CD4-positive, alpha-beta T cell (primary cell): ENCODE data around the gene CAMTA1. TPM values are rescaled to one million over a fixed set of nuclear protein-coding genes. Genes with fewer than 3 reads are reported as not detected.

ENCODE experiments used
- ATAC-seq: fragments of 200-7000 bp; cut with Tn5 transposase; one replicate; pipeline ENCODE4 v1.10.0; 2022; ENCODE audit warnings: mild to moderate bottlenecking; ENCODE audit not compliant: poor library complexity
- CTCF ChIA-PET: fragments of 350-600 bp; sonication (Branson Sonifier 250); formaldehyde crosslinking; loops from one replicate; lab custom pipeline; 2021; ENCODE audit warnings: antibody characterized with exemption, inconsistent platforms; lab: Charles Lee
- POLR2A ChIA-PET: fragments of 350-600 bp; sonication (Branson Sonifier 250); formaldehyde crosslinking; loops from one replicate; lab custom pipeline; 2021; ENCODE audit warnings: antibody characterized with exemption, inconsistent platforms; lab: Charles Lee
- DNase-seq, 14 experiments: peaks; one replicate each; pipeline ENCODE4 v3.0.0-alpha.2; 2013 to 2020; ENCODE audit warnings: mixed read lengths in 2 of 14
- H3K27ac ChIP-seq, 2 donors: one replicate each; pipeline versions ENCODE4 v1.5.1 to v1.7.0; 2013; ENCODE audit warnings: low read length in 2 of 2, low read depth in 1 of 2, mild to moderate bottlenecking in 1 of 2
- H3K27me3 ChIP-seq, 2 experiments: 1 replicate in 1 of 2; 2 replicates in 1 of 2; pipeline versions ENCODE4 v1.6.1 to v1.7.0; 2013; ENCODE audit warnings: low read length in 2 of 2, control low read depth in 1 of 2, mild to moderate bottlenecking in 1 of 2, moderate library complexity in 1 of 2; ENCODE audit not compliant: insufficient read depth in 2 of 2, control insufficient read depth in 1 of 2
- H3K36me3 ChIP-seq: one replicate; pipeline ENCODE4 v1.6.1; 2013; ENCODE audit warnings: low read length, control low read depth; ENCODE audit not compliant: insufficient read depth
- H3K4me1 ChIP-seq: one replicate; pipeline ENCODE4 v1.6.1; 2013; ENCODE audit warnings: low read length, control low read depth; ENCODE audit not compliant: insufficient read depth
- H3K4me3 ChIP-seq: one replicate; pipeline ENCODE4 v1.5.1; 2013; ENCODE audit warnings: mild to moderate bottlenecking, low read length, moderate library complexity
- H3K9me3 ChIP-seq, 2 experiments: 1 replicate in 1 of 2; 2 replicates in 1 of 2; pipeline versions ENCODE4 v1.6.1 to v1.7.0; 2013; ENCODE audit warnings: low read length in 2 of 2, mild to moderate bottlenecking in 2 of 2, control low read depth in 1 of 2, moderate library complexity in 1 of 2; ENCODE audit not compliant: control insufficient read depth in 1 of 2, insufficient read depth in 1 of 2
- H3K27ac Mint-ChIP-seq: one replicate; pipeline ENCODE4 v1.8.0; 2020; ENCODE audit warnings: mixed read lengths
- H3K27me3 Mint-ChIP-seq: one replicate; pipeline ENCODE4 v1.8.0; 2021; ENCODE audit warnings: mixed read lengths
- H3K36me3 Mint-ChIP-seq: one replicate; pipeline ENCODE4 v1.8.0; 2021; ENCODE audit warnings: low read depth, mixed read lengths
- H3K4me1 Mint-ChIP-seq: one replicate; pipeline ENCODE4 v1.8.0; 2021; ENCODE audit warnings: low read depth, mixed read lengths
- H3K4me3 Mint-ChIP-seq: one replicate; pipeline ENCODE4 v1.8.0; 2020; ENCODE audit warnings: mild to moderate bottlenecking, mixed read lengths
- H3K9me3 Mint-ChIP-seq: one replicate; pipeline ENCODE4 v1.8.0; 2020; ENCODE audit warnings: mixed read lengths
- CTCF ChIP-seq: fragments of 200-600 bp; IDR thresholded peaks from one replicate; pipeline ENCODE4 v1.8.0; 2022; ENCODE audit warnings: antibody characterized with exemption, mild to moderate bottlenecking
- intact Hi-C, 2 experiments: fragments of 100-400 bp; cut with DNase I in 1 of 2; cut with micrococcal nuclease in 1 of 2; formaldehyde crosslinking; loops; one replicate each; pipeline versions ENCODE4 v1.15.1 to v1.9.0; 2023 to 2025; cut with DNase I, micrococcal nuclease
- total RNA-seq, 174 experiments: library from RNA in 2 of 174; stranded (reverse) in 2 of 174; gene quantifications; one replicate each; pipeline ENCODE4 v1.2.3 and lab custom pipeline; 2021 to 2026

Gene CAMTA1
- total RNA-seq, 2 experiments from 2014 or later, result 38.6 to 39.3 TPM

- ChIA-PET CTCF (interaction anchor here (1.2 to 1.3 kb wide), 2 partner anchors 16 to 167 kb away, joined by 3 read pairs; partner anchors contain the start of gene DNAJC11), POLR2A (no interaction called here)
- H3K36me3 ChIP-seq, result peaks cover 3% of the 10 kb centered on the region
- ATAC-seq (no peak), DNase-seq (no peak)
- H3K27me3 ChIP-seq, result no peaks in the 10 kb centered on the region
- no peak overlapping the region for H3K4me3 ChIP-seq
- no peaks in the 10 kb centered on the region for H3K9me3 ChIP-seq
- Mint-ChIP-seq H3K27me3 (no peaks in the 10 kb centered on the region), H3K36me3 (peaks cover 22% of the 10 kb centered on the region), H3K9me3 (no peaks in the 10 kb centered on the region), H3K4me1 (peaks cover 59% of the 10 kb centered on the region), H3K4me3 (no peak overlapping the region), H3K27ac (no peak overlapping the region)
- intact Hi-C loops, result no loop called here
- no peaks in the 10 kb centered on the region for H3K4me1 ChIP-seq
- H3K27ac ChIP-seq, result no peak overlapping the region
- no peak for TF ChIP-seq CTCF
Measured at GRCh38 chr1:6867729-6868659, 82.7 kb downstream of the CAMTA1 start.

GRCh38 chr1:6868660-6869380, 83.6 kb downstream of the CAMTA1 start:
- Histone ChIP-seq H3K4me1 (no peaks in the 10 kb centered on the region), H3K36me3 (peaks cover 4% of the 10 kb centered on the region), H3K4me3 (no peak overlapping the region), H3K9me3 (no peaks in the 10 kb centered on the region), H3K27me3 (no peaks in the 10 kb centered on the region), H3K27ac (no peak overlapping the region)
- Mint-ChIP-seq H3K9me3 (no peaks in the 10 kb centered on the region), H3K27ac (no peak overlapping the region), H3K4me1 (peaks cover 55% of the 10 kb centered on the region), H3K36me3 (peaks cover 15% of the 10 kb centered on the region), H3K4me3 (no peak overlapping the region), H3K27me3 (no peaks in the 10 kb centered on the region)
- no peak for DNase-seq
- ChIA-PET CTCF (interaction anchor here (1.2 kb wide), 1 partner anchor 17 kb away, joined by 3 read pairs; no protein-coding TSS in a partner anchor), POLR2A (no interaction called here)
- no peak for TF ChIP-seq CTCF
- intact Hi-C loops, result no loop called here
- no peak for ATAC-seq

GRCh38 chr1:6869545-6869944, 84.3 kb downstream of the CAMTA1 start:
- ChIA-PET POLR2A (no interaction called here), CTCF (no interaction called here)
- Histone ChIP-seq H3K27me3 (no peaks in the 10 kb centered on the region), H3K27ac (no peak overlapping the region), H3K4me3 (no peak overlapping the region), H3K36me3 (peaks cover 11% of the 10 kb centered on the region), H3K4me1 (no peaks in the 10 kb centered on the region), H3K9me3 (no peaks in the 10 kb centered on the region)
- Mint-ChIP-seq H3K4me1 (peaks cover 54% of the 10 kb centered on the region), H3K9me3 (no peaks in the 10 kb centered on the region), H3K27ac (no peak overlapping the region), H3K36me3 (peaks cover 14% of the 10 kb centered on the region), H3K4me3 (no peak overlapping the region), H3K27me3 (no peaks in the 10 kb centered on the region)
- intact Hi-C loops, result no loop called here
- no peak for TF ChIP-seq CTCF
- DNase-seq, result no peak
- ATAC-seq, result no peak
